IMR-90 (cell line): Measurements from ENCODE around the gene RAB19. TPM values are rescaled to one million over a fixed set of nuclear protein-coding genes. Genes with fewer than 3 reads are reported as not detected.

Experiments used
- ATAC-seq: fragments of 200-7000 bp; cut with Tn5 transposase; 2 replicates; pipeline ENCODE4 v1.9.1; 2020; ENCODE audit warnings: low read depth, mild to moderate bottlenecking, moderate library complexity
- Bru-seq: library from RNA; stranded (reverse); fragments of 400-500 nt; gene quantifications from one replicate; lab custom pipeline; 2021; lab: Mats Ljungman, UMichigan
- BruChase-seq, 2 experiments: library from RNA; stranded (reverse); fragments of 400-500 nt; gene quantifications; one replicate each; lab custom pipeline; 2021; lab: Mats Ljungman, UMichigan
- BruUV-seq: library from RNA; stranded (reverse); fragments of 400-500 nt; replicated peaks from 2 replicates; lab custom pipeline; 2021; lab: Mats Ljungman, UMichigan
- CTCF ChIA-PET: fragments of 300-600 bp; formaldehyde crosslinking; extraction: SDS; loops from one replicate; lab custom pipeline; 2021; ENCODE audit warnings: antibody characterized with exemption; lab: Yijun Ruan, JAX
- POLR2A ChIA-PET: fragments of 300-600 bp; sonication (Branson Sonifier 250); formaldehyde crosslinking; loops from one replicate; lab custom pipeline; 2022; ENCODE audit warnings: antibody characterized with exemption; ENCODE audit not compliant: unreplicated experiment; lab: Charles Lee
- DNase-seq: peaks from one replicate; pipeline ENCODE4 v3.0.0; 2013
- H2AFZ ChIP-seq: replicated peaks from 2 replicates; pipeline ENCODE3; 2013; ENCODE audit warnings: low read length, mild to moderate bottlenecking; ENCODE audit not compliant: poor library complexity
- H2AK5ac ChIP-seq: 2 replicates; pipeline ENCODE4 v1.6.1; 2013; ENCODE audit warnings: low read depth, low read length, inconsistent platforms
- H2AK9ac ChIP-seq: replicated peaks from 2 replicates; pipeline ENCODE3; 2013; ENCODE audit warnings: mild to moderate bottlenecking, low read depth, low read length, moderate library complexity; ENCODE audit not compliant: poor library complexity
- H2BK120ac ChIP-seq: 2 replicates; pipeline ENCODE4 v1.6.1; 2013; ENCODE audit warnings: low read depth, low read length, inconsistent platforms
- H2BK15ac ChIP-seq: 3 replicates; pipeline ENCODE4 v1.6.1; 2013; ENCODE audit warnings: low read depth, low read length, inconsistent platforms
- H2BK20ac ChIP-seq: 2 replicates; pipeline ENCODE4 v1.6.1; 2013; ENCODE audit warnings: low read depth, mild to moderate bottlenecking, inconsistent platforms, low read length, moderate library complexity
- H2BK5ac ChIP-seq: 2 replicates; pipeline ENCODE4 v1.6.1; 2013; ENCODE audit warnings: mild to moderate bottlenecking, low read depth, low read length, inconsistent platforms; ENCODE audit not compliant: poor library complexity, severe bottlenecking
- H3K14ac ChIP-seq: replicated peaks from 2 replicates; pipeline ENCODE4 v1.6.1; 2013; ENCODE audit warnings: low read depth, low read length, inconsistent platforms
- H3K18ac ChIP-seq: 2 replicates; pipeline ENCODE4 v1.6.1; 2013; ENCODE audit warnings: low read depth, low read length, control low read depth
- H3K23ac ChIP-seq: 2 replicates; pipeline ENCODE4 v1.6.1; 2013; ENCODE audit warnings: low read depth, low read length, inconsistent platforms
- H3K27ac ChIP-seq: 2 replicates; pipeline ENCODE4 v1.5.1; 2013; ENCODE audit warnings: mild to moderate bottlenecking, control low read depth, low read length; ENCODE audit not compliant: insufficient read depth
- H3K27me3 ChIP-seq: 2 replicates; pipeline ENCODE4 v1.6.1; 2013; ENCODE audit warnings: low read length; ENCODE audit not compliant: control insufficient read depth, insufficient read depth
- H3K36me3 ChIP-seq: 2 replicates; pipeline ENCODE4 v1.6.1; 2013; ENCODE audit warnings: low read length, mixed read lengths; ENCODE audit not compliant: control insufficient read depth, insufficient read depth
- H3K4ac ChIP-seq: 2 replicates; pipeline ENCODE4 v1.6.1; 2013; ENCODE audit warnings: low read depth, low read length, inconsistent platforms
- H3K4me1 ChIP-seq: 2 replicates; pipeline ENCODE4 v1.6.1; 2013; ENCODE audit warnings: low read length, mixed read lengths; ENCODE audit not compliant: control insufficient read depth, insufficient read depth
- H3K4me2 ChIP-seq: 2 replicates; pipeline ENCODE4 v1.6.1; 2013; ENCODE audit warnings: low read depth, mild to moderate bottlenecking, control low read depth, low read length, moderate library complexity
- H3K4me3 ChIP-seq: 2 replicates; pipeline ENCODE4 v1.5.1; 2013; ENCODE audit warnings: low read depth, mild to moderate bottlenecking, control low read depth, low read length, moderate library complexity; ENCODE audit not compliant: insufficient read depth
- H3K56ac ChIP-seq: 2 replicates; pipeline ENCODE4 v1.6.1; 2013; ENCODE audit warnings: low read length, inconsistent platforms; ENCODE audit not compliant: insufficient read depth; ENCODE audit errors: extremely low read depth
- H3K79me1 ChIP-seq, 2 experiments: 2 replicates each; pipeline ENCODE4 v1.6.1; 2013; ENCODE audit warnings: low read length in 2 of 2, inconsistent platforms in 1 of 2, low read depth in 1 of 2
- H3K9ac ChIP-seq: 2 replicates; pipeline ENCODE4 v1.6.1; 2013; ENCODE audit warnings: low read depth, low read length, control low read depth
- H3K9me1 ChIP-seq: 2 replicates; pipeline ENCODE4 v1.6.1; 2013; ENCODE audit warnings: low read length, inconsistent platforms; ENCODE audit not compliant: insufficient read depth
- H3K9me3 ChIP-seq: 2 replicates; pipeline ENCODE4 v1.6.1; 2013; ENCODE audit warnings: low read length; ENCODE audit not compliant: control insufficient read depth, insufficient read depth
- H4K20me1 ChIP-seq: 2 replicates; pipeline ENCODE4 v1.6.1; 2013; ENCODE audit warnings: low read length, inconsistent platforms; ENCODE audit not compliant: insufficient read depth
- H4K5ac ChIP-seq: 2 replicates; pipeline ENCODE4 v1.6.1; 2013; ENCODE audit warnings: mild to moderate bottlenecking, low read depth, low read length, control low read depth
- H4K8ac ChIP-seq, 2 experiments: 2 replicates each; pipeline ENCODE4 v1.6.1; 2013; ENCODE audit warnings: low read depth in 2 of 2, low read length in 2 of 2, control low read depth in 1 of 2, inconsistent platforms in 1 of 2
- H4K91ac ChIP-seq: 2 replicates; pipeline ENCODE4 v1.6.1; 2013; ENCODE audit warnings: low read depth, low read length, inconsistent platforms; ENCODE audit not compliant: insufficient read depth
- BHLHE40 ChIP-seq: fragments of 150-350 bp; IDR thresholded peaks from 2 replicates; pipeline ENCODE4 v1.6.1; 2016; ENCODE audit warnings: mild to moderate bottlenecking, low read depth, low read length
- WGBS, 2 experiments: methylation state at CpG; one replicate each; pipeline versions ENCODE4 v1.1.5 to v1.1.7; 2013; ENCODE audit warnings: missing lambda C conversion rate in 2 of 2; ENCODE audit not compliant: insufficient read length in 1 of 2; ENCODE audit errors: extremely low coverage in 2 of 2; 5-methylcytosine and 5-hydroxymethylcytosine counted together
- dilution Hi-C: fragments of 300-500 bp; cut with HindIII; formaldehyde crosslinking; loops from one replicate; pipeline ENCODE4 v1.14.3; 2018; ENCODE audit warnings: low sequenced_read_pairs; ENCODE audit not compliant: unreplicated experiment
- in situ Hi-C: fragments of 300-500 bp; cut with MboI; formaldehyde crosslinking; loops from 3 replicates; pipeline ENCODE4 v1.14.3; 2019; ENCODE audit warnings: low sequenced_read_pairs, inconsistent platforms, mixed read lengths
- intact Hi-C: fragments of 100-400 bp; cut with micrococcal nuclease; formaldehyde crosslinking; loops from 2 replicates; pipeline ENCODE4 v1.10.0; 2022
- long read RNA-seq: library from polyadenylated mRNA; unstranded; transcript quantifications from one replicate; pipeline ENCODE4 v2.0.0, GENCODE V29; 2021; ENCODE audit not compliant: unreplicated experiment
- polyA plus RNA-seq, 3 experiments: library from polyadenylated mRNA; depleted of rRNA; stranded (reverse); fragments of >200 nt; gene quantifications; 2 replicates each; pipeline ENCODE4 v1.2.3, GENCODE V29; 2012; ENCODE audit warnings: low replicate concordance in 1 of 3
- total RNA-seq: library from RNA; depleted of rRNA; stranded (reverse); fragments of >200 nt; gene quantifications from 2 replicates; pipeline ENCODE4 v1.2.3, GENCODE V29; 2012; rRNA removed

Gene RAB19
- total RNA-seq (not detected in 2 replicates), polyA plus RNA-seq (2012; rRNA removed) (not detected in 2 replicates), Bru-seq, nascent RNA (percentile 4 among the genes with signal in this experiment), BruChase-seq, experiment 1, labeled RNA remaining after a 6-hour chase (percentile 5 among the genes with signal in this experiment), BruChase-seq, experiment 2, labeled RNA remaining after a 2-hour chase (percentile 11 among the genes with signal in this experiment)
- not detected in 2 replicates for polyA plus RNA-seq (2012; cell fraction: cytosol; rRNA removed)
- not detected in 2 replicates for polyA plus RNA-seq (2012; cell fraction: nucleus; rRNA removed; ENCODE audit: low replicate concordance)
- long read RNA-seq, result 0 reads

- CTCF ChIA-PET, result no interaction called here
- dilution Hi-C loops, result no loop called here
- BruUV-seq, result no TSS peak
Measured at GRCh38 chr7:140403878-140404564, at the start of gene RAB19. Gene RAB19 (plus strand): TSS chr7:140404058. CDS start chr7:140407647, 3,589 bp downstream.

More at GRCh38 chr7:140403878-140404564, at the start of gene RAB19:
- Histone ChIP-seq H3K27ac (no peak within 1 kb of the TSS), H3K4me3 (no peak within 1 kb of the TSS), H3K9ac (no peak within 1 kb of the TSS), H4K20me1 (no peaks in the 10 kb centered on the region), H3K27me3 (peaks cover 17% of the 10 kb centered on the region), H2BK5ac (no peak within 1 kb of the TSS), H3K36me3 (no peaks in the 10 kb centered on the region), H3K18ac (no peak within 1 kb of the TSS), H3K4me2 (peak within 1 kb of the TSS; percentile 58; the same call in 1 of the 2 replicates), H3K4ac (no peak within 1 kb of the TSS), H2AK5ac (no peak within 1 kb of the TSS), H3K14ac (no peak within 1 kb of the TSS; the same call in 1 of the 2 replicates), H2AFZ (peak within 1 kb of the TSS; percentile 11), H4K5ac (no peak within 1 kb of the TSS), H3K9me3 (no peaks in the 10 kb centered on the region), H3K4me1 (peaks cover 3% of the 10 kb centered on the region), H3K9me1 (no peaks in the 10 kb centered on the region), H2AK9ac (peak within 1 kb of the TSS; percentile 76), H3K56ac (no peak within 1 kb of the TSS), H4K8ac (no peak within 1 kb of the TSS), H3K79me1 (no peaks in the 10 kb centered on the region), H2BK20ac (no peak within 1 kb of the TSS), H2BK15ac (no peak within 1 kb of the TSS), H3K23ac (no peak within 1 kb of the TSS; the same call in 1 of the 2 replicates), H4K91ac (no peak within 1 kb of the TSS), H2BK120ac (no peak within 1 kb of the TSS)
- WGBS, 2 experiments, result 14% methylated on average over 7 of the region's 22 CpGs; no CpG with 5 or more reads in 1 of the 2 experiments
- in situ Hi-C loops (no loop called here), intact Hi-C loops (no loop called here)
- ATAC-seq (no peak), DNase-seq (no peak)
- no peak for TF ChIP-seq BHLHE40
- POLR2A ChIA-PET, result no interaction called here
